ENCODE measurements around the gene APOL5. TPM values are rescaled to one million over a fixed set of nuclear protein-coding genes. Genes with fewer than 3 reads are reported as not detected.

Gene APOL5
- total RNA-seq, 3 donors from 2014 or later = not detected

DNA sequence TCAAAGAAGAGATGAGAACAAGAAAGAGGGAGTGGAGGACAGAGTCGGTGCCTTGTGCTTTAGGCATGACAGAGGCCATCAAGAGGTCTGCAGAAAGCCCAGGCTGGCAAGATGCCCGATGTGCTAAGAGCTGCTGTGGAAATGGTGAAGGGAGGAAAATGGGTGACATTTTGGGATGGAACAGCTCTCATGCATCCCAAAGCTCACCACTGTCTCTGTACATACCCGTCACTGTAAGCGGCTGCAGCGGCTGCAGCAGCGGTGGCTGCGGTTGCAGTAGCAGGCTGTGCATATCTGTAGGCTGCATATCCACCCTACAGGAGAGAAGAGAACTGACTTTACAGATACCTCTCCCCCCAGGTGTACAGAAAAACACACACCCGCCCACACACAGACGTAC is 28.6 kb downstream of the APOL5 start:
- Histone ChIP-seq H3K27ac (no peak overlapping the region), H3K9me3 (no peaks in the 10 kb centered on the region), H3K4me3 (no peak overlapping the region), H3K27me3 (no peaks in the 10 kb centered on the region), H3K36me3 (no peaks in the 10 kb centered on the region), H3K4me1 (no peaks in the 10 kb centered on the region)
- TF ChIP-seq POLR2A (IDR thresholded peaks at IDR 0.05) (no peak), POLR2AphosphoS5 (IDR thresholded peaks at IDR 0.05) (no peak)
- TF ChIP-seq, protein P1, sequence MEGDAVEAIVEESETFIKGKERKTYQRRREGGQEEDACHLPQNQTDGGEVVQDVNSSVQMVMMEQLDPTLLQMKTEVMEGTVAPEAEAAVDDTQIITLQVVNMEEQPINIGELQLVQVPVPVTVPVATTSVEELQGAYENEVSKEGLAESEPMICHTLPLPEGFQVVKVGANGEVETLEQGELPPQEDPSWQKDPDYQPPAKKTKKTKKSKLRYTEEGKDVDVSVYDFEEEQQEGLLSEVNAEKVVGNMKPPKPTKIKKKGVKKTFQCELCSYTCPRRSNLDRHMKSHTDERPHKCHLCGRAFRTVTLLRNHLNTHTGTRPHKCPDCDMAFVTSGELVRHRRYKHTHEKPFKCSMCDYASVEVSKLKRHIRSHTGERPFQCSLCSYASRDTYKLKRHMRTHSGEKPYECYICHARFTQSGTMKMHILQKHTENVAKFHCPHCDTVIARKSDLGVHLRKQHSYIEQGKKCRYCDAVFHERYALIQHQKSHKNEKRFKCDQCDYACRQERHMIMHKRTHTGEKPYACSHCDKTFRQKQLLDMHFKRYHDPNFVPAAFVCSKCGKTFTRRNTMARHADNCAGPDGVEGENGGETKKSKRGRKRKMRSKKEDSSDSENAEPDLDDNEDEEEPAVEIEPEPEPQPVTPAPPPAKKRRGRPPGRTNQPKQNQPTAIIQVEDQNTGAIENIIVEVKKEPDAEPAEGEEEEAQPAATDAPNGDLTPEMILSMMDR (IDR thresholded peaks at IDR 0.05) = no peak
- DNase-seq (ENCODE audit: low spot score in 2 of 2) = no peak
- intact Hi-C loops (cut with DNase I; ENCODE audit: low total_unique reads) = no loop called here

DNA sequence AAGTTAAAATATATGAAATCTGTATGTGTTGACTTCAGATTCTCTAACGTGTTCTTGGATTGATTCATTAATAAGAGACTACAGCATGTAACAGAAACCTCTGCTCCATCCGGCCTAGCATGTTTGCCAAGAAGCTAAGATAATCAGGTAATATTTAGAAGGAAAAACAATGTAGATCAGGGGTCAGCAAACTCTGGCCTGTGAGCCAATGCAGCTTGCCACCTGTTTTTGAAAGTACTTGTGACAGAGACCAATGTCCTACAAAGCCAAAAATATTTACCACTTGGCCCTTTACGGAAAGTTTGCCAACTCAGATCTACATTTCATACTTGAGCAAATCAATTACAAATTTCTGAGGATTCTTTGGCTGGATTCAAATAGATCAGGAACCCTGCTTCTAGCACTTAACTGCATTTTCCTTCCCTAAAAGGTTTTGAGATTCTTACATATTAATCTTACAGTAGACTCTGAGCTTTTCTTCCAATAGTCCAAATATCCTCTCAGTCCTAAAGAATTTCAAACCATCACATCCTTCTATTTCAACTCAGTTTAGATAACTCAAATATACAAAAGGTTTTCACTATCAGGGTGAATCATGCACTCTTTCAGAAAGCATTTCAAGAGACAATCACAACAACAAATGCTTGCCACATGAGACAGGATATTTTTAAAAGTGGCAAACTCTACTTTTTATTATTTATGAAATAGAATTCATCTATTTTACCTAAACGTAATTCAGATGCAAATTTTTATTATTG is 29.5 kb downstream of the APOL5 start:
- H3K4me3 ChIP-seq = no peak overlapping the region
- TF ChIP-seq POLR2AphosphoS5 (IDR thresholded peaks at IDR 0.05) = no peak
- TF ChIP-seq, protein P1 (IDR thresholded peaks at IDR 0.05) = no peak
- no peak for TF ChIP-seq POLR2A (IDR thresholded peaks at IDR 0.05)
- no peaks in the 10 kb centered on the region for H3K27me3 ChIP-seq
- intact Hi-C loops (cut with DNase I; ENCODE audit: low total_unique reads) = no loop called here
- no peaks in the 10 kb centered on the region for H3K36me3 ChIP-seq
- H3K27ac ChIP-seq = no peak overlapping the region
- DNase-seq (ENCODE audit: low spot score in 2 of 2) = no peak
- no peaks in the 10 kb centered on the region for H3K4me1 ChIP-seq
- no peaks in the 10 kb centered on the region for H3K9me3 ChIP-seq

DNA sequence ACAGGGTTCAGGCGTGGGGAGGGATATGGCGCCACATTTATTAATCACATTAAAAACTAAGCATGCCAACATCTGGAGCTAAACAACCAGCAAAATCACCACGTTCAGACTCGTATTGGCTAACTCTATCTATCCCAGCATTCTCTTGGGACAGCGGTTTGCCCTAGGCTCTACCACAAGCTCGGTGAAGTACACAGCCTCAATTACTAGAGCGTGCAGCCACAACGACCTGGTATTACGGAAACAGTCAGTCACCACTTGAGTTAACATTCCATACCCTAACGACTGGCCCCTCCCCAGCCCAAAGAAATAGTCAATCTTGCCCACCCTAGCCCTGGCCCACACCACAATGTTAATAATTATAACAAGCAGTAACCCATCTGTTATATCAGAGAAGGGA is 32.1 kb downstream of the APOL5 start:
- no peak for DNase-seq (ENCODE audit: low spot score in 2 of 2)
- Histone ChIP-seq H3K27me3 (no peaks in the 10 kb centered on the region), H3K27ac (no peak overlapping the region), H3K4me3 (no peak overlapping the region), H3K4me1 (no peaks in the 10 kb centered on the region), H3K36me3 (no peaks in the 10 kb centered on the region), H3K9me3 (no peaks in the 10 kb centered on the region)
- TF ChIP-seq POLR2A (IDR thresholded peaks at IDR 0.05) (no peak), POLR2AphosphoS5 (IDR thresholded peaks at IDR 0.05) (no peak)
- TF ChIP-seq, protein P1 (IDR thresholded peaks at IDR 0.05) = no peak
- intact Hi-C loops (cut with DNase I; ENCODE audit: low total_unique reads) = no loop called here

DNA sequence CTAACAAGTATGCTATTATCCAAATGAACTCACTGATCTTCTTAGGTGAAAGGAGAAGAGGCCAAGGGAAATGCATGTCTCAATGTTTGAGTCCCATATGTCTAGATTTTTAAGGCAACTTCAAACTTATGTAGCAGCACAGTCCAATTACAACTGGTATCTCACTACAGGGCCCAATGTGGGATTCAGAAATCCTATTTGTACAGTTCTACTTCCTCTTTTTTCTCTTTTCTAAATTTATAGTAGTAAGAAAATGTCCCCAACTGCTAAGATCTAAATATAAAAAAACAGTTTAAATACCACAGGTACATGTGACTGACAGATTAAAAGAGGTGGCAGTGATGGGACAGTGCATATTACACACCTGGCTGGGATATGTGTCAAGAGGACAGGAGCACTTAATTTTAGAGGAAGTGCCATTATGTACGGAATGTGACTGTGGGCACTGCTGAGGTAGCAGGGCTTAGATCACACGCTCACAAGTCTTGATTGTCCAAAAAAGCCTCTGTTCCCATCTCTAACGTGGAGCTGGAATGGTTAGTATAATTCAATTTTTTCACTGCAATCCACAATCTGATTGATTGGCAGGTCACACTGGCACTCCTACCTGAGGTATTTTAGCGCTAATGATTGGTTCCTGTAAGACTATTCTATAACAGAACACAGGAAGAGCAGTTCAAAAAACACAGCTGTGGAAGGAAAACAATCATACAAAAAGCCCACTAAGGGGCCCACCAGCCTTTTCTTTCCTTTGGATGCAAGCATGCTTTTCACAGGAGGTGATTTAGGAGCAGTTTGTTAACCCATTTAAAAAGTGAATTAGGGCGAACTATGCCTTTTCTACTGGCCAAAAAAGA is 34.6 kb downstream of the APOL5 start:
- intact Hi-C loops (cut with DNase I; ENCODE audit: low total_unique reads) = no loop called here
- no peaks in the 10 kb centered on the region for H3K36me3 ChIP-seq
- TF ChIP-seq POLR2AphosphoS5 (IDR thresholded peaks at IDR 0.05) (no peak), POLR2A (IDR thresholded peaks at IDR 0.05) (no peak)
- TF ChIP-seq, protein P1 (IDR thresholded peaks at IDR 0.05) = no peak
- no peak overlapping the region for H3K27ac ChIP-seq
- no peaks in the 10 kb centered on the region for H3K9me3 ChIP-seq
- no peak overlapping the region for H3K4me3 ChIP-seq
- H3K27me3 ChIP-seq = no peaks in the 10 kb centered on the region
- no peak for DNase-seq (ENCODE audit: low spot score in 2 of 2)
- no peaks in the 10 kb centered on the region for H3K4me1 ChIP-seq

DNA sequence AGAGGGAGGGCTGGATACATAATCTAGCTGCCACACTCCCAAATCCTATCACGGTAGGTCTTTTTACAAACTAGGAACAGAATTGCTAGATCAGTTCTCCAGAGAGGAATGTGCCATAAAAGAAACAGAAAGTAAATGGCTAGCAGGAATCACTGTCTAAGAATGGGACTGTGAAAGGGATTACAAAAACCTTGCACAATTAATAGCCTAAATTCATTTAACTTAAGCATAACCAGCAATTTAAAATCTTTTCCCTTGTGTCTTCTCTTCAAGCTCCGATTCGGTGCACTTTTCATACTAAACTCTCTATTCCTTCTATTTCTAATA is 35.2 kb downstream of the APOL5 start:
- H3K27ac ChIP-seq = no peak overlapping the region
- intact Hi-C loops (cut with DNase I; ENCODE audit: low total_unique reads) = no loop called here

More for the DNA sequence above, 35.2 kb downstream of the APOL5 start:
- no peaks in the 10 kb centered on the region for H3K27me3 ChIP-seq
- DNase-seq (ENCODE audit: low spot score in 2 of 2) = no peak
- H3K4me1 ChIP-seq = no peaks in the 10 kb centered on the region
- no peak overlapping the region for H3K4me3 ChIP-seq
- no peaks in the 10 kb centered on the region for H3K36me3 ChIP-seq
- H3K9me3 ChIP-seq = no peaks in the 10 kb centered on the region
- no peak for TF ChIP-seq POLR2AphosphoS5 (IDR thresholded peaks at IDR 0.05)
- TF ChIP-seq, protein P1 (IDR thresholded peaks at IDR 0.05) = no peak
- no peak for TF ChIP-seq POLR2A (IDR thresholded peaks at IDR 0.05)
